Heart right ventricle (tissue), 16 donors: ENCODE data around the gene GFRA4. TPM values are rescaled to one million over a fixed set of nuclear protein-coding genes. Genes with fewer than 3 reads are reported as not detected.

ENCODE experiments used
- ATAC-seq, 8 donors: fragments of 200-7000 bp; cut with Tn5 transposase; one replicate each; pipeline ENCODE4 v1.9.1; 2020; ENCODE audit warnings: mild to moderate bottlenecking in 8 of 8, moderate library complexity in 8 of 8, moderate number of reproducible peaks in 1 of 8
- DNase-seq, 2 donors: peaks; one replicate each; pipeline ENCODE4 v3.0.0-alpha.2; 2020
- H3K27ac ChIP-seq, 10 donors: fragments of 200-600 bp; sonication (generic) in 2 of 10; one replicate each; pipeline versions ENCODE4 v1.5.0 to v1.8.0; 2020 to 2022; ENCODE audit warnings: mild to moderate bottlenecking in 3 of 10
- H3K27me3 ChIP-seq, 7 donors: fragments of 200-600 bp; one replicate each; pipeline ENCODE4 v1.8.0; 2021 to 2022; ENCODE audit warnings: mild to moderate bottlenecking in 2 of 7
- H3K36me3 ChIP-seq, 9 donors: fragments of 200-600 bp; sonication (generic) in 1 of 9; one replicate each; pipeline versions ENCODE4 v1.5.0 to v1.8.0; 2020 to 2022; ENCODE audit warnings: mild to moderate bottlenecking in 2 of 9
- H3K4me1 ChIP-seq, 9 donors: fragments of 200-600 bp; sonication (generic) in 1 of 9; one replicate each; pipeline versions ENCODE4 v1.5.0 to v1.8.0; 2020 to 2022; ENCODE audit warnings: mild to moderate bottlenecking in 4 of 9
- H3K4me3 ChIP-seq, 10 donors: fragments of 200-600 bp; sonication (generic) in 2 of 10; one replicate each; pipeline versions ENCODE4 v1.5.0 to v1.8.0; 2020 to 2022; ENCODE audit warnings: mild to moderate bottlenecking in 7 of 10, moderate library complexity in 2 of 10
- H3K9me3 ChIP-seq, 11 donors: fragments of 200-600 bp in 10 of 11; sonication (generic) in 2 of 11; one replicate each; pipeline versions ENCODE4 v1.5.0 to v1.8.0; 2013 to 2022; ENCODE audit warnings: mild to moderate bottlenecking in 2 of 11, control low read depth in 1 of 11, moderate library complexity in 1 of 11
- WGBS, 2 donors: extraction: QIAGEN DNeasy Blood & Tissue Kit; methylation state at CpG; one replicate each; pipeline ENCODE4 v1.1.7; 2013; ENCODE audit warnings: inconsistent platforms in 1 of 2; 5-methylcytosine and 5-hydroxymethylcytosine counted together
- intact Hi-C, 10 donors: fragments of 100-400 bp; cut with DNase I; formaldehyde crosslinking; loops; one replicate each; pipeline versions ENCODE4 v1.11.1 to v1.14.2; 2022
- polyA plus RNA-seq, 2 donors: library from polyadenylated mRNA; stranded (reverse); fragments of 200-250 nt; gene quantifications; one replicate each; pipeline ENCODE4 v1.2.3, GENCODE V29; 2013
- total RNA-seq, 10 donors: library from RNA; stranded (reverse); fragmentation: NEBNext Ultra II Directional in 3 of 10; extraction: Animal tissue kit (Norgen Biotek cat#: 25700) in 3 of 10; gene quantifications; one replicate each; pipeline versions ENCODE4 v1.2.1 to v1.2.4, GENCODE V29; 2021 to 2023
- TF ChIP-seq, protein P1 (sequence below), 9 donors: fragments of 200-600 bp; sonication (generic) in 2 of 9; IDR thresholded peaks; one replicate each; pipeline versions ENCODE4 v1.5.0 to v1.8.0; 2021 to 2022; ENCODE audit warnings: antibody characterized with exemption in 9 of 9, mild to moderate bottlenecking in 5 of 9, moderate library complexity in 1 of 9
- donor health status: Arrhythmogenic right ventricular cardiomyopathy.
- donor health status: ischemic (EF 13 %, LVEDD 7.1; RV severe dilation, severe dysfunction).
- donor health status: healthy with polysubstance abuse.
- donor health status: DM: no; HTN: yes; CAD: no.
- donor health status: DM: no; HTN: no; CAD: no.
- donor health status: ischemic (EF 25% LVEDD 6.9; RV normal size, moderate dysfunction).
- donor health status: ischemic (EF 25% LVEDD 5.7; RV mildly dilated, moderate dysfunction).
- donor health status: healthy.
- donor health status: DM: yes; HTN: yes; CAD: no.
- donor health status: Ischemic cardiomyopathy.
- donor health status: ischemic (EF 35%, LVEDD 5.7; RV mildly dilated, moderate dysfunction).
- donor health status: nonischemic (EF 11% LVEDD 7.7; RV severe dilation, severe dysfunction).
- donor health status: DM: yes; HTN: yes; CAD: no.
- donor health status: PGD.
- donor health status: ischemic (EF 29% LVEDD 5.4; RV normal size, mild dysfunction).
- donor health status: nonischemic (EF 23%, LVEDD 6.1; RV moderate dilation, normal function).

Gene GFRA4
- total and polyA plus RNA-seq, 12 donors: not detected

DNA sequence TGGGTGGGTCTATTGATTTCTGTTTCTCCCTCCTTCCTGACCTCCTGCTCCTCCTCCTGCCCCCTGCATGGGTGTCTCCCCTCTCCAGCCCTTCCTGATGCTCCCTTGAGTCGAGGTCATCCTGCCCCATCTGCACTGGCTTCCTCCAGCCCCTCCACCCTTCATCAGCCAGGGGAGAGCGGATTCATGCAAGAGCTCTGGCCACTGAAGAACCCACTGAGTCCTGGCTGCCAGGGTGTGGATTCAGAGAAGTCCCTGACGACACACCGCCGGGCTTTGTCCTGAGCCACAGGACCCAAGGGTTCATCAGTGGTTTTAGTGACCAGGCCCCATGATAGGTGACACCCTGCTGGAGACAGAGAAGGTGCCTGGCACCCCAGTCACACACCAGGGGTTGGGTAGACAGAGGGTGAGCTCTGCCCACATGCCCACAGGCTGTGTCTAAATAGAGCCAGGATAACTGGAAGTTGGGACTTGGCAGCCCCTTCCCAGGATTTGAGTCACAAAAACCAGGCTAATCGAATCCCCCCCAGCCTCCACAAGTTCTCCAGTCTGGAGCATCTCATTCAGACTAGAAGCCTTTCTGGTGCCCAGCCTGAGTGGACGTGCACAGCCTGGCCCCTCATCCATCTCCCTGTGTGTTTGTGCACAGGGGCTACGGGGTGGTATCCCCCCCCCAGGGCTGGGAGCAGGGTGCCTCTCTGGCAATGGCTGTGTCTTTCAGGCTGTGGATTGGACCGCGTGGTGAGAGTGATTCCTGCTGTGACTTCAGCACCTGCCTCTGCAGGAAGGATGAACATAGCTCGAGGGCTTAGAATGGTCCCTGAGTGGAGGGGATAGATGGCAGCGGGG is 1.2 kb downstream of the GFRA4 start:
- Histone ChIP-seq H3K27ac (no peak overlapping the region), H3K27me3 (peaks cover 7 to 60% (median 43%) of the 10 kb centered on the region in 7 donors), H3K4me1 (peaks cover 0 to 7% (median 0%) of the 10 kb centered on the region in 9 donors), H3K4me3 (no peak overlapping the region), H3K36me3 (no peaks in the 10 kb centered on the region), H3K9me3 (no peaks in the 10 kb centered on the region)
- 62 to 64% methylated on average over 12 of the region's 12 CpGs for WGBS, 2 donors
- TF ChIP-seq, protein P1, sequence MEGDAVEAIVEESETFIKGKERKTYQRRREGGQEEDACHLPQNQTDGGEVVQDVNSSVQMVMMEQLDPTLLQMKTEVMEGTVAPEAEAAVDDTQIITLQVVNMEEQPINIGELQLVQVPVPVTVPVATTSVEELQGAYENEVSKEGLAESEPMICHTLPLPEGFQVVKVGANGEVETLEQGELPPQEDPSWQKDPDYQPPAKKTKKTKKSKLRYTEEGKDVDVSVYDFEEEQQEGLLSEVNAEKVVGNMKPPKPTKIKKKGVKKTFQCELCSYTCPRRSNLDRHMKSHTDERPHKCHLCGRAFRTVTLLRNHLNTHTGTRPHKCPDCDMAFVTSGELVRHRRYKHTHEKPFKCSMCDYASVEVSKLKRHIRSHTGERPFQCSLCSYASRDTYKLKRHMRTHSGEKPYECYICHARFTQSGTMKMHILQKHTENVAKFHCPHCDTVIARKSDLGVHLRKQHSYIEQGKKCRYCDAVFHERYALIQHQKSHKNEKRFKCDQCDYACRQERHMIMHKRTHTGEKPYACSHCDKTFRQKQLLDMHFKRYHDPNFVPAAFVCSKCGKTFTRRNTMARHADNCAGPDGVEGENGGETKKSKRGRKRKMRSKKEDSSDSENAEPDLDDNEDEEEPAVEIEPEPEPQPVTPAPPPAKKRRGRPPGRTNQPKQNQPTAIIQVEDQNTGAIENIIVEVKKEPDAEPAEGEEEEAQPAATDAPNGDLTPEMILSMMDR (IDR thresholded peaks at IDR 0.05): no peak
- intact Hi-C loops: no loop called here
- ATAC-seq: no peak
- no peak for DNase-seq

DNA sequence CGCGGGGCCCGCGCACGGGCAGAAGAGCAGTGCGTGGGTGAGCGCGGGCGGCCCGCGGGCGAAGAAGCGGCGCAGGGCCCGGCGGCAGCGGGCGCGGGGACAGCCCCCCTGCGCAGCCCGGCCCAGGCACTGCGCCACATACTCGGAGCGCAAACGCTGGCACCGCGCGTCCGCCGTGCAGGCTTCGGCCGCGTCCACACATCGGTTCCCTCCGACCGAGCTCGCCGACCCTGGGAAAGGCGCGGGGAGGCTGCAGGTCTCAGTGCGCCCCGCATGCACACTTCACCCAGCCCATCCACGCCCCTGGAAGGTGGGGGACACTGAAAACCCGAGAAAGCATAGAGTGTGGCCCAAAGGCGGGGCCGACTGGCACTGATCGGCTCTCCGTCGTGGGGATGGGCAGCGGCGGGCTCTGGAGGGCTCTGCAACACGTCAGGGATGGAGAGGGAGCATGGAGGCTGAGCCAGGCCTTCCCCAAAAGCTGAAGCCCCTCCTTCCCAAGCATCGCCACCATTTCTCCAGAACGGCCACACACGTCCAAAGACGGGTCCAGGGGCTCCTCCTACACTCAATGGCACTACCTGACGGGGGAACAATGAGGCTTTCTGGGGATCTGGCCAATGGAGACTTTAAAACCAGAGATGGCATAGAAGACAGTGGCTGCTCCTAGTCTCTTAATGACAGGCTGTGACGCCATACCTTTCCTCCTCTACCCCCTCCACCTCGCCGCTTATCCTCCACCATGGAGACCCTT is 2.0 kb downstream of the GFRA4 start:
- ATAC-seq: peak in 1 of 8 donors; percentile 14
- TF ChIP-seq, protein P1 (IDR thresholded peaks at IDR 0.05): no peak
- Histone ChIP-seq H3K9me3 (no peaks in the 10 kb centered on the region), H3K27ac (no peak overlapping the region), H3K4me3 (peak overlapping the region in 1 of 10 donors; percentile 13), H3K36me3 (no peaks in the 10 kb centered on the region), H3K4me1 (peaks cover 0 to 7% (median 0%) of the 10 kb centered on the region in 9 donors), H3K27me3 (peaks cover 7 to 60% (median 43%) of the 10 kb centered on the region in 7 donors)
- WGBS, 2 donors: 8 to 11% methylated on average over 59 to 60 of the region's 60 CpGs
- no peak for DNase-seq
- intact Hi-C loops: no loop called here

DNA sequence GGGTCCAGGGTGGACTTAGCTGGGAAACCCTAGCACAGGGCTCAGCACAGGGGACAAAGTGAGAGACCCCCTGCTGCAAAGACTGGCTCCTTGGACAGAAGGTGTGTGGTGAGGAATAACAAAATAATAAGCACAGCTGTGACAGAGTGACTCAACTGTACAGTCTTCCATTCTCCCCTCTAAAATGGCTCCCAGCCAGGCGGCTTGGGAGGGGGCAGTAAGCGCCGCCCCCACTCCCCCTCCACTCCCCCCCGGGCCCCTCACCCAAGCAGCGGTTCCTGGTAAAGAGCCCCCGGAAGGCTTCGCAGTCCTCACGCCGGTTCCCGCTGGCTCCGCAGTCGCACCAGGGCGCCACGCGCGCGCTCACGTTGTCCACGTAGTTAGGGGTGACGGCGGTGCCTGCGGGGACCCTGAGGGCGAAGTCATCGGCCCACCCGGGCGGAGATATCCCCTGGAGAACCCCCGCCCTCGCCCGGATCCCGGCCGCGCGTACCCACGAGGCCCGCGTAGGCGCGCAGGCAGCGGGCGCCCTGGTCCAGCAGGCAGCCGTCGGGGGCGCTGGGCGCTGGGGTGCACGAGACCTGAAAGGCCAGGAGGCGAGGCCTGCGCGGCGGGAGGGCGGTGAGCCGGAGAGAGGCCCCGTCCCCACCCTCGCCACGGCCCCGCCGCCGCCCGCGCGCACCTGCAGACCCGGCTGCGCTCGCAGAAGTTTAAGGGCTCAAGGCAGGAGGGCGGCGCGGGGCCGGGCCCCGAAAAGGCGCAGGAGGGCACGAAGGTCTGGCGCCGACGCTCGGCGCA is 2.7 kb downstream of the GFRA4 start:
- H3K4me1 ChIP-seq: peaks cover 0 to 7% (median 0%) of the 10 kb centered on the region in 9 donors
- peak in 1 of 8 donors; percentile 9 for ATAC-seq
- 4% methylated on average over 75 of the region's 75 CpGs for WGBS, 2 donors
- H3K4me3 ChIP-seq: peak overlapping the region in 1 of 10 donors; percentile 13
- H3K9me3 ChIP-seq: peaks cover 0 to 2% (median 0%) of the 10 kb centered on the region in 11 donors
- intact Hi-C loops: no loop called here
- no peak overlapping the region for H3K27ac ChIP-seq
- TF ChIP-seq, protein P1 (IDR thresholded peaks at IDR 0.05): no peak
- H3K36me3 ChIP-seq: no peaks in the 10 kb centered on the region
- no peak for DNase-seq
- H3K27me3 ChIP-seq: peaks cover 7 to 60% (median 43%) of the 10 kb centered on the region in 7 donors
